ENCODE measurements around the gene ZNF777.
A peak's percentile ranks its signal among the peaks of the same experiment; 100 is the strongest.

ZNF777 gene

DNA sequence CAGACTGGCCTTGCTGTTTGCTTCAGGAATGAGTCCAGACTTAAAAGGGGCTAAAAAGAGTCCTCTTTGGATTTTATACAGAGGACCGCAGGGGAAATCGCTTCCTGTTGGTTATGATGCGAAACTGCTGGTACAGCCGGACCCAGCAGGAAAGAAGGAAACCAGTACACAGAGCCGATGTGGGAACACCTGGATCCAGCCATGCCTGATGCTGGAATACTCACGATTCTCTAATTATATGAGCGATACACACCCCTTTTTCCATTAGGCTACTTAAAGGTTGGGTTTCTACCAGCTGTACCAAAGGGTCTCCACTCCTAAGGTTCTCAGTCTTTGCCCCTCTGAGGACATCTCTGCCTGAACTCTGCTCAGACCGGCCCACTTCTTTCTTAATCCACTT, 27.7 kb downstream of the ZNF777 start:
- Histone ChIP-seq H3K4me1 (ENCODE audit: control insufficient read depth, insufficient read depth, low read length) (no peaks in the 10 kb centered on the region), H3K36me3 (ENCODE audit: control insufficient read depth, insufficient read depth, low read length) (peaks cover 5% of the 10 kb centered on the region), H3K9me3 (ENCODE audit: control insufficient read depth, low read length) (no peaks in the 10 kb centered on the region), H3K27ac (ENCODE audit: insufficient read depth, low read depth, low read length, poor library complexity, severe bottlenecking) (no peak overlapping the region), H3K4me3 (ENCODE audit: insufficient read depth, low read depth, low read length) (no peak overlapping the region), H3K27me3 (ENCODE audit: control insufficient read depth, insufficient read depth, low read length, poor library complexity, severe bottlenecking) (no peaks in the 10 kb centered on the region)
- 90 to 91% methylated on average over 8 of the region's 8 CpGs for WGBS, 2 experiments

DNA sequence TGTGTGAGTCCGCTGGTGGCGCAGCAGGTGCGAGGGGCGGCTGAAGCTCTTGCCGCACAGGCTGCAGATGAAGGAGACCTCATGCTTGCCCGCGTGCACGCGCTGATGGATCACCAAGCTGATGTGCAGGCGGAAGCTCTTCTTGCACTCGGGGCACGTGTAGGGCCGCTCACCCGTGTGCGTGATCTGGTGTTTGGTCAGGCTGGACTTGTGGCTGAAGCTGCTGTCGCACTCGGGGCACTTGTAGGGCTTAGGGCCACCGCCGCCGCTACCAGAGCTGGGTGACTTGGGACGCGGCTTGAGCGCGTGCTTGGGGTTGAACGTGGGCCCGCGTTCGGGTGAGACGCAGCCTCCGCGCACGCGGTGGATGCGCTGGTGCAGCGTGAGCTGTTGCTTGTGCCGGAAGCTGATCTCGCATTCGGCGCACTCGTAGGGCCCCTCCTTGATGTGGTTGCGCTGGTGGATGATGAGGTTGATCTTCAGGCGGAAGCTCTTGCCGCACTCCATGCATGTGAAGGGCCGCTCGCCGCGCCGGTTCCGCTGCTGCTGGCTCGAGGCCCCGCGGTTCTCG, 28.7 kb downstream of the ZNF777 start:
- H3K36me3 ChIP-seq (ENCODE audit: control insufficient read depth, insufficient read depth, low read length): peaks cover 5% of the 10 kb centered on the region
- H3K9me3 ChIP-seq (ENCODE audit: control insufficient read depth, low read length): no peaks in the 10 kb centered on the region
- H3K4me3 ChIP-seq (ENCODE audit: insufficient read depth, low read depth, low read length): no peak overlapping the region
- 97% methylated on average over 53 of the region's 53 CpGs for WGBS, 2 experiments
- no peaks in the 10 kb centered on the region for H3K4me1 ChIP-seq (ENCODE audit: control insufficient read depth, insufficient read depth, low read length)
- H3K27me3 ChIP-seq (ENCODE audit: control insufficient read depth, insufficient read depth, low read length, poor library complexity, severe bottlenecking): no peaks in the 10 kb centered on the region
- H3K27ac ChIP-seq (ENCODE audit: insufficient read depth, low read depth, low read length, poor library complexity, severe bottlenecking): no peak overlapping the region

DNA sequence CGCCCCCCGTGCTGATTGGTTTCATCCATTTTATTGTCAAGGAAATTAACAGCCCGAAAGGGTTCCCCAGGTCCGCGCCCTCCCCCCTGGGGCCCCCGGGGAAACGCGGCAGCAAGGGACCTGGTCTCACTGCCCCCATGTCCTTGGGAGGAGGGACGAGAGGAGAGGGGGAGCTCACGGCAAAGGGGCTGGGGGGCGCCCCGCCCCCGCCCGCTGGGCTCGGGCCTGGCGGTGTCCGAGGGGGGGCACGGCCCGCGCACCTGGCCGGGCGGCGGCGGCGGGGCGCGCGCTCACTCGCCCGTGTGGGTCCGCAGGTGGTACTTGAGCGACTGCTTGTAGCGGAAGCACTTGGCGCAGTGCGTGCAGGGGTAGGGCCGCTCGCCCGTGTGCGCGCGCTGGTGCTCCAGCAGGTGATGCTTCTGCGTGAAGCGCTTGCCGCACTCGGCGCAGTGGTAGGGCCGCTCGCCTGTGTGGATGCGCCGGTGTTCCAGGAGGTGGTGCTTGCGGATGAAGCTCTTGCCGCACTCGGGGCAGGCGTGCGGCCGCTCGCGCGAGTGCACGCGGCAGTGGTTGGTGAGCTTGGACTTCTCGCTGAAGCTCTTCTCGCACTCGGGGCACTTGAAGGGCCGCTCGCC, 29.3 kb downstream of the ZNF777 start:
- Histone ChIP-seq H3K4me1 (ENCODE audit: control insufficient read depth, insufficient read depth, low read length) (no peaks in the 10 kb centered on the region), H3K36me3 (ENCODE audit: control insufficient read depth, insufficient read depth, low read length) (peaks cover 5% of the 10 kb centered on the region), H3K27me3 (ENCODE audit: control insufficient read depth, insufficient read depth, low read length, poor library complexity, severe bottlenecking) (no peaks in the 10 kb centered on the region), H3K9me3 (ENCODE audit: control insufficient read depth, low read length) (no peaks in the 10 kb centered on the region), H3K4me3 (ENCODE audit: insufficient read depth, low read depth, low read length) (no peak overlapping the region), H3K27ac (ENCODE audit: insufficient read depth, low read depth, low read length, poor library complexity, severe bottlenecking) (no peak overlapping the region)
- WGBS, 2 experiments: 96 to 97% methylated on average over 66 of the region's 66 CpGs

DNA sequence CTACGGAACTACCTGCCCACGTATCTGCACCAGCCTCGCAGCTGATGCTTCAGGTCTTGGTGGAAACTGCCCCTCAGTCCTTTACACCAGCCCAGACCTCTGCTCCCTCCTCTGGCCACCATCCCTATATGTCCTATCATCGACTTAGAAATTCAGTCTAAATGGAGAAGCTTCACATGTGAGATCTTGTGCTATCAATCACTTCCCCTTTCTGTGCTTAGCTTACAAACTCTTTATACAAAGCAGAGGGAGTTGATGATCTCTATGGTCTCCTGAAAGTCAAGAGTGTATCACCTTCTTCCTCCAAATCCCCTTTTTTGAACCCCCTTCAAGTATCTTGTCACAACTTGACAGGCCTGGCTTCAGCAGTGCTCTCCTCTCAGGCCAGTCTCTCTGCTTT, 30.7 kb downstream of the ZNF777 start:
- Histone ChIP-seq H3K27me3 (ENCODE audit: control insufficient read depth, insufficient read depth, low read length, poor library complexity, severe bottlenecking) (no peaks in the 10 kb centered on the region), H3K27ac (ENCODE audit: insufficient read depth, low read depth, low read length, poor library complexity, severe bottlenecking) (no peak overlapping the region), H3K9me3 (ENCODE audit: control insufficient read depth, low read length) (no peaks in the 10 kb centered on the region), H3K36me3 (ENCODE audit: control insufficient read depth, insufficient read depth, low read length) (peaks cover 5% of the 10 kb centered on the region), H3K4me3 (ENCODE audit: insufficient read depth, low read depth, low read length) (no peak overlapping the region), H3K4me1 (ENCODE audit: control insufficient read depth, insufficient read depth, low read length) (no peaks in the 10 kb centered on the region)
- WGBS, 2 experiments: 86 to 92% methylated on average over 4 of the region's 4 CpGs

DNA sequence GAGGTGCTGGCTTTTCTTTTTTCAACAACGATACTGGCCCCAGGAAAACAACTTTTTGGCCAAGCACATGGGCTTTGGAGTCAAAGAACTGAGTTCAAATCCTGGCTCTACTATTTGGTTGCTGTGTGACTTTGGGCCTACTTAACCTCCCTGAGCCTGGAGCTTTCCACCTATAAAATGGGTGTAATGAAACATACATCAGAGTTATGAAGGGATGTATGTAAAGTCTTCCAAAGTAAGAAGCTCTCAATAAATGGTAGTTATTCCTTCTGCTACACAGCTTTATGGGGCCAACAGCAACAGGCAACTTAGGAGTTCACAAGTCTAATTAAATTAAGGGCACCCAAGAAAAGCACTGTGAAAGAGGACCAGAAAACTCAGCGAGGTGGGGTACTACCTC, 33.0 kb downstream of the ZNF777 start:
- H3K27ac ChIP-seq (ENCODE audit: insufficient read depth, low read depth, low read length, poor library complexity, severe bottlenecking): no peak overlapping the region
- no peaks in the 10 kb centered on the region for H3K27me3 ChIP-seq (ENCODE audit: control insufficient read depth, insufficient read depth, low read length, poor library complexity, severe bottlenecking)
- 95 to 98% methylated on average over 2 of the region's 2 CpGs for WGBS, 2 experiments
- no peak overlapping the region for H3K4me3 ChIP-seq (ENCODE audit: insufficient read depth, low read depth, low read length)
- no peaks in the 10 kb centered on the region for H3K9me3 ChIP-seq (ENCODE audit: control insufficient read depth, low read length)
- H3K36me3 ChIP-seq (ENCODE audit: control insufficient read depth, insufficient read depth, low read length): peaks cover 5% of the 10 kb centered on the region
- H3K4me1 ChIP-seq (ENCODE audit: control insufficient read depth, insufficient read depth, low read length): no peaks in the 10 kb centered on the region

DNA sequence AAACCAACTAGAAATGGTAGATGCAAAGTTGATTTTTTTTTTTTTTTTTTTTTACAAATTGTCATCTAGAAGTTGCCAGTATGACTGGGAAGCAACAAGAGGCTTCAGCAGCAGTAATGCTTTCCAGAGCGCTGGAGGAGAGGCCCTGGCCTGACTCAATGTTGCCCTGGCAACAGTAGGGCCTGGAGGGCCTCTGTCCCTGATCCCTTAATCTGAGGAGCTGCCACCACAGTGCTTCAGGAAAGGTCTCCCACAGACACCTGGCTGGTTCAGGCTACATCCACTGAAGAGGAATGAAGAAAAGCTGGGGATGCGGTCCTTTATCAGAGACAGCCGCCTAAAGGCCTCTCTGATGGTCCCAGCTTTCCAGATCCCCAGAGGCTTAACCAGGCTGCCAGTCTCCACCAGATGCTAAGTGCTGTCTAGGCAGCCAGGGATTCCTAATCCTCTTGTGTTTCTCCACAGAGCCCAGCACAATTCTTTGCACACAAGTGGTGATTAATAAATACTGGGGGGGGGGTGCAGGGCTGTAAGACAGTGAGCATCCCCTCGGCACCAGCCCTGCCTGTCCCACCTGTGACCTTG, 33.7 kb downstream of the ZNF777 start:
- Histone ChIP-seq H3K36me3 (ENCODE audit: control insufficient read depth, insufficient read depth, low read length) (peaks cover 5% of the 10 kb centered on the region), H3K4me1 (ENCODE audit: control insufficient read depth, insufficient read depth, low read length) (no peaks in the 10 kb centered on the region), H3K27ac (ENCODE audit: insufficient read depth, low read depth, low read length, poor library complexity, severe bottlenecking) (no peak overlapping the region), H3K4me3 (ENCODE audit: insufficient read depth, low read depth, low read length) (no peak overlapping the region), H3K9me3 (ENCODE audit: control insufficient read depth, low read length) (no peaks in the 10 kb centered on the region), H3K27me3 (ENCODE audit: control insufficient read depth, insufficient read depth, low read length, poor library complexity, severe bottlenecking) (no peaks in the 10 kb centered on the region)
- WGBS, 2 experiments: 81 to 90% methylated on average over 4 of the region's 4 CpGs

DNA sequence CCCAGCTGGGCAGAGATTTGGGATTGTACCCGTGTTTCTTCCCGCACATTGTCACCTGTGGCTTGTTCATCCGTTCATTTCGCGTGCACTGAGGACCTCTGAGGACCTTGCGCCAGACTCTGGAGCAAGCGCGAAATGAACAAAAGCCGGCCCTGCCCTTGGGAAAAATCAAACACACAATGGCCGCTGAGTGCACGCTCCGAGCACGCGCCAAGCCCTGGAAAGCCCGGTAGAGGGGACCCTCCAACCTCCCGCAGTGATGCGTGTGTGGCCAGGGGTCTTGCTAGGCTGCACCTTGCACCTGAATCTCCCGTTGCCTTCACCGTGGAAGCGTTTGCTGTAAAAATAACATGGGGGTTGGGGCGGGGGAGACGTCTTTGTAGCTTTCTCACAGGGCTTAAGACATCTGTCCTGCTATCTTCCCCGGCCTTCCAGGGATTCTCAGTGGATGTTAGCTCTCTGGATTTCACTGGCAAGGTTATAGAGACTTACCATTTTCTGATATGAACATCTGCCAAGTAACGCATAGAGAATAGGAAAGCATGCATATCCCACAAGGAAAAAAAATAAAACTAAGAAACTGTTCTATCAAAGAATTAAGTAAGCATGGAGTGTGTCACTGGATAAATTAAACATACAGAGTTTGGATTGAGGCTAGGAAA, 37.3 kb downstream of the ZNF777 start:
- Histone ChIP-seq H3K27ac (ENCODE audit: insufficient read depth, low read depth, low read length, poor library complexity, severe bottlenecking) (no peak overlapping the region), H3K27me3 (ENCODE audit: control insufficient read depth, insufficient read depth, low read length, poor library complexity, severe bottlenecking) (no peaks in the 10 kb centered on the region), H3K4me1 (ENCODE audit: control insufficient read depth, insufficient read depth, low read length) (no peaks in the 10 kb centered on the region), H3K4me3 (ENCODE audit: insufficient read depth, low read depth, low read length) (no peak overlapping the region), H3K9me3 (ENCODE audit: control insufficient read depth, low read length) (no peaks in the 10 kb centered on the region), H3K36me3 (ENCODE audit: control insufficient read depth, insufficient read depth, low read length) (no peaks in the 10 kb centered on the region)
- WGBS, 2 experiments: 95% methylated on average over 24 of the region's 24 CpGs

DNA sequence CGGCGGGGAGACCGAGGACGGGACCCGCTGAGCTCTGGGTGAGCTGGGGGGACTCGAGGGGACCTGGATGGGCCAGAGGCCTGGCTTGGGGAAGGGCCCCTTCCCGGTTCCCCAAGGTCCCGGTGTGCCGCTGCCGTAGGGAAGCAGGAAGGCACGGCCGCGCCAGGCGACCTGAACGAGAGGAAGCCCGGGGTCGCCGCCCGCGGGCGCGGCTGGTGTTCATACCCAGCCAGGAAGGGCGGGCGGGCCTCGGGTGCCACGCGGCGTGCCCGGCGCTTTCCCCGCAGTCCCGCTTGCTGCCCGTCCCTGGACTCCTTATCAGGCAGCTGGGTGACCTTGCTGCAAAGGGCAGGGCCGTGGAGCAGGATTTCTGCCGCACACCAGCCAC, 38.0 kb downstream of the ZNF777 start:
- Histone ChIP-seq H3K27me3 (ENCODE audit: control insufficient read depth, insufficient read depth, low read length, poor library complexity, severe bottlenecking) (no peaks in the 10 kb centered on the region), H3K9me3 (ENCODE audit: control insufficient read depth, low read length) (no peaks in the 10 kb centered on the region), H3K4me3 (ENCODE audit: insufficient read depth, low read depth, low read length) (no peak overlapping the region), H3K27ac (ENCODE audit: insufficient read depth, low read depth, low read length, poor library complexity, severe bottlenecking) (no peak overlapping the region), H3K36me3 (ENCODE audit: control insufficient read depth, insufficient read depth, low read length) (no peaks in the 10 kb centered on the region), H3K4me1 (ENCODE audit: control insufficient read depth, insufficient read depth, low read length) (no peaks in the 10 kb centered on the region)
- WGBS, 2 experiments: 92 to 95% methylated on average over 35 of the region's 35 CpGs

DNA sequence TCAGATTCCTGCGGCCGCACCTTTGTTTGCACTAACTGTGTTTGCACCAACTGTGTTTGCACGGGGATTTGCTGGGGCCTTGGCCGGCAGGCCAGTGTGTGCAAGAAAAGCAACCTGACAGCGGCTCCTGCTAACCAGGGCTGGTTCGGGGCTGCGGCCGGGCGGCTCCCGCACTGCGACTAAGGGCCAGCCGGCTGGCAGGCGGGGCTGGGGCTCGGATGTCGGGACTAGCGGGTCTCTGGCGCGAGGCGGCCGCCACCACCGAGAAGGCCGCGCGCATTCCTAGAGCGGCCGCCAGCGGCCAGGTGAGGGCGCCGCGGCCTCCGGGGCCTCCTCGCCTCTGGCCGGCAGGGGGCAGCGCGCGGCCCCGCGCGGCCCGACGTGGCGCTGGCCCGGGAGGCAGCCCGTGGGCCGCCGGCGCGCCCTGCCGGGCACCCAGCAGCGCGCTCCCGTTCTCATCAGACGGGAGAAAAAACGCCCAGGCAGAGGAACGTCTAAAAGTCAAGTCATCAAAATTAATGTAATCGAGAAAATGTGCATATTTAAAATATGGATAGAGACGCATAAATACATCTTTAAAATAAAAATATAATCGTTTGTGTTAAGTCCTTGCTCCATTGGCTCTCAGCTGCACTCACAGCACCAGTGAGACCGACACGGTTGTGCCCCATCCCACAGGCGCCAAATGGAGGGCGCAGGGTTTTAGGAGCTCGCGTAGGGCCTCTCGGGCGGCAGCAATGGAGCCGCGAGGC, 38.5 kb downstream of the ZNF777 start:
- H3K27me3 ChIP-seq (ENCODE audit: control insufficient read depth, insufficient read depth, low read length, poor library complexity, severe bottlenecking): no peaks in the 10 kb centered on the region
- H3K9me3 ChIP-seq (ENCODE audit: control insufficient read depth, low read length): no peaks in the 10 kb centered on the region
- WGBS, 2 experiments: 18 to 19% methylated on average over 66 to 68 of the region's 68 CpGs
- H3K27ac ChIP-seq (ENCODE audit: insufficient read depth, low read depth, low read length, poor library complexity, severe bottlenecking): no peak overlapping the region
- no peaks in the 10 kb centered on the region for H3K36me3 ChIP-seq (ENCODE audit: control insufficient read depth, insufficient read depth, low read length)
- H3K4me1 ChIP-seq (ENCODE audit: control insufficient read depth, insufficient read depth, low read length): no peaks in the 10 kb centered on the region
- H3K4me3 ChIP-seq (ENCODE audit: insufficient read depth, low read depth, low read length): peak overlapping the region; percentile 39

DNA sequence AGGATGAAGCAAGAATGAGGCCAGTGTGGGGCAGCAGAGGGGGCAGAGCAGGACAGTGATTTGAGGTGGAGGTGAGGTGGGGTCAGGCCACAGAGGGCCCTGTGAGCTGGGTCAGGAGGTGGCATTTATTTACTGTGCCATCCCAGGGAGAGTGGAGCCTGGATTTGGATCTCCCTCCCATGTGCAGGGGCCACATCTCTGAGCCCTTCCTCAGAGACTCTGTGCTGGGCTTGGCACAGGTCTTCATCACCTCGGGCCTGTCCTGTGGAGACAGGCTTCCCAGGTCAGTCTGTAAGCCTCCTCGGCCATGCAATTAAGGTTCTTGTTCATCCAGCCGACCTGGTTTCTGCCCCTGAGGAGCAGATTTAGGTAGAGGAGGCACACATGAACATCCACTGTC, 40.9 kb downstream of the ZNF777 start:
- H3K36me3 ChIP-seq (ENCODE audit: control insufficient read depth, insufficient read depth, low read length): no peaks in the 10 kb centered on the region
- WGBS, 2 experiments: 82 to 85% methylated on average over 3 of the region's 3 CpGs
- H3K27ac ChIP-seq (ENCODE audit: insufficient read depth, low read depth, low read length, poor library complexity, severe bottlenecking): no peak overlapping the region
- no peaks in the 10 kb centered on the region for H3K9me3 ChIP-seq (ENCODE audit: control insufficient read depth, low read length)
- H3K4me3 ChIP-seq (ENCODE audit: insufficient read depth, low read depth, low read length): no peak overlapping the region
- no peaks in the 10 kb centered on the region for H3K4me1 ChIP-seq (ENCODE audit: control insufficient read depth, insufficient read depth, low read length)
- no peaks in the 10 kb centered on the region for H3K27me3 ChIP-seq (ENCODE audit: control insufficient read depth, insufficient read depth, low read length, poor library complexity, severe bottlenecking)
